GM19372 (cell line): Measurements from ENCODE around the gene MICAL3.
"Not testable (repeated sequence)": the region's sequence is repeated elsewhere in the genome, so short reads cannot be mapped to it uniquely, and the experiment has no call there.

Experiments
- ATAC-seq: cut with Tn5 transposase; IDR thresholded peaks from one replicate; pipeline ENCODE4 v1.9.1; 2021; ENCODE audit warnings: mild to moderate bottlenecking, low read depth, moderate library complexity; ENCODE audit not compliant: unreplicated experiment

The MICAL3 gene

GRCh38 chr22:18059473-18059872 lies 35.1 kb upstream of the MICAL3 start:
- ATAC-seq = no peak

- no peak for ATAC-seq
These were observed 34.7 kb upstream of the MICAL3 start for GRCh38 chr22:18059094-18059417.

GRCh38 chr22:18058371-18059093 lies 34.2 kb upstream of the MICAL3 start:
- no peak for ATAC-seq

GRCh38 chr22:18057568-18058209 lies 33.3 kb upstream of the MICAL3 start:
- no peak for ATAC-seq

GRCh38 chr22:18056807-18057474 lies 32.6 kb upstream of the MICAL3 start:
- ATAC-seq = peak; percentile 60

- ATAC-seq = no peak
These were observed 31.9 kb upstream of the MICAL3 start for GRCh38 chr22:18056161-18056666.

- no peak for ATAC-seq
These were observed 31.3 kb upstream of the MICAL3 start for GRCh38 chr22:18055619-18056160.

GRCh38 chr22:18053216-18053946 lies 29.0 kb upstream of the MICAL3 start:
- not testable (repeated sequence) for ATAC-seq

GRCh38 chr22:18051113-18051512 lies 26.8 kb upstream of the MICAL3 start:
- ATAC-seq = not testable (repeated sequence)

- ATAC-seq = no peak
These were observed 25.7 kb upstream of the MICAL3 start for GRCh38 chr22:18050065-18050464.

- no peak for ATAC-seq
These were observed 24.1 kb upstream of the MICAL3 start for GRCh38 chr22:18048441-18048898.

- ATAC-seq = no peak
These were observed 23.7 kb upstream of the MICAL3 start for GRCh38 chr22:18048041-18048440.

- ATAC-seq = no peak
These were observed 21.4 kb upstream of the MICAL3 start for GRCh38 chr22:18045794-18046193.

GRCh38 chr22:18044548-18045271 lies 20.3 kb upstream of the MICAL3 start:
- ATAC-seq = no peak

- no peak for ATAC-seq
These were observed 18.3 kb upstream of the MICAL3 start for GRCh38 chr22:18042685-18043084.

- ATAC-seq = not testable (repeated sequence)
These were observed 16.5 kb upstream of the MICAL3 start for GRCh38 chr22:18040898-18041297.

- no peak for ATAC-seq
These were observed 11.4 kb upstream of the MICAL3 start for GRCh38 chr22:18035751-18036150.

- no peak for ATAC-seq
These were observed 9.7 kb upstream of the MICAL3 start for GRCh38 chr22:18034076-18034475.

- no peak for ATAC-seq
These were observed 9.0 kb upstream of the MICAL3 start for GRCh38 chr22:18033204-18033998.
